ENCODE measurements around the gene WNT6.

GRCh38 chr2:218877331-218877730, 17.7 kb downstream of the WNT6 start:
- no peak for TF ChIP-seq CTCF (IDR thresholded peaks at IDR 0.05; ENCODE audit: low read length)
- TF ChIP-seq EZH2 (optimal IDR thresholded peaks at IDR 0.05; ENCODE audit: low read depth, low read length), result no peak
